C4-2B (cell line): ENCODE results near the gene BRD4.

Source experiments
- H3K27ac ChIP-seq: fragments of 450-650 bp; 2 replicates; pipeline ENCODE4 v1.5.1; 2017
- ZFX ChIP-seq: fragments of 450-650 bp; IDR thresholded peaks from 2 replicates; pipeline ENCODE4 v1.6.1; 2017
- TF ChIP-seq, protein P1 (sequence below): fragments of 450-650 bp; conservative IDR thresholded peaks from 2 replicates; pipeline ENCODE4 v1.5.1; 2017; ENCODE audit warnings: mild to moderate bottlenecking

BRD4 gene

DNA sequence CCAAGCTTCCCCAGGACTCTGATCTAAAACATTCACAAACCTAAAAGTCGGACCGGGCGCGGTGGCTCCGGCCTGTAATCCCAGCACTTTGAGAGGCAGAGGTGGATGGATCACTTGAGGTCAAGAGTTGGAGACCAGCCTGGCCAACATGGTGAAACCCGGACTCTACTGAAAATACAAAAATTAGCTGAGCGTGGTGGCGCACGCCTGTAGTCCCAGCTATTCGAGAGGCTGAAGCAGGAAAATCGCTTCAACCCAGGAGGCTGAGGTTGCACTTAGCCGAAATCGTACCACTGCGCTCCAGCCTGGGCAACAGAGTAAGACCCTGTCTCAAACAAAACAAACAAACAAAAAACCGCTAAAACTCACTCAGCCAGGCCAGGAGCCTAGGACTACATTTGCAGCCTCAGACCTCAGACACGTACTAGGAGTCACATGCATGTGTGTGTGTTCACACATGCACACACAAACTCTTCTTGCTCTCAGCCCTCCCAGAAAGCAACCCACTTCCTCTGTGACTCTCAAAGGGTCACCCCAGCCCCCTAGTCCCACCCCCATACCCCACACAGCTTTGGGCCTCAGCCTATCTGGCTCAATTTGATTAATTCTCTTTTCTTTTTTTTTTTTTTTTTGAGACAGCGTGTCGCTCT is 130.8 kb downstream of the BRD4 start:
- TF ChIP-seq ZFX, result no peak
- TF ChIP-seq, protein P1, sequence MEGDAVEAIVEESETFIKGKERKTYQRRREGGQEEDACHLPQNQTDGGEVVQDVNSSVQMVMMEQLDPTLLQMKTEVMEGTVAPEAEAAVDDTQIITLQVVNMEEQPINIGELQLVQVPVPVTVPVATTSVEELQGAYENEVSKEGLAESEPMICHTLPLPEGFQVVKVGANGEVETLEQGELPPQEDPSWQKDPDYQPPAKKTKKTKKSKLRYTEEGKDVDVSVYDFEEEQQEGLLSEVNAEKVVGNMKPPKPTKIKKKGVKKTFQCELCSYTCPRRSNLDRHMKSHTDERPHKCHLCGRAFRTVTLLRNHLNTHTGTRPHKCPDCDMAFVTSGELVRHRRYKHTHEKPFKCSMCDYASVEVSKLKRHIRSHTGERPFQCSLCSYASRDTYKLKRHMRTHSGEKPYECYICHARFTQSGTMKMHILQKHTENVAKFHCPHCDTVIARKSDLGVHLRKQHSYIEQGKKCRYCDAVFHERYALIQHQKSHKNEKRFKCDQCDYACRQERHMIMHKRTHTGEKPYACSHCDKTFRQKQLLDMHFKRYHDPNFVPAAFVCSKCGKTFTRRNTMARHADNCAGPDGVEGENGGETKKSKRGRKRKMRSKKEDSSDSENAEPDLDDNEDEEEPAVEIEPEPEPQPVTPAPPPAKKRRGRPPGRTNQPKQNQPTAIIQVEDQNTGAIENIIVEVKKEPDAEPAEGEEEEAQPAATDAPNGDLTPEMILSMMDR, result no peak
- no peak overlapping the region; the same call in 1 of the 2 replicates for H3K27ac ChIP-seq

DNA sequence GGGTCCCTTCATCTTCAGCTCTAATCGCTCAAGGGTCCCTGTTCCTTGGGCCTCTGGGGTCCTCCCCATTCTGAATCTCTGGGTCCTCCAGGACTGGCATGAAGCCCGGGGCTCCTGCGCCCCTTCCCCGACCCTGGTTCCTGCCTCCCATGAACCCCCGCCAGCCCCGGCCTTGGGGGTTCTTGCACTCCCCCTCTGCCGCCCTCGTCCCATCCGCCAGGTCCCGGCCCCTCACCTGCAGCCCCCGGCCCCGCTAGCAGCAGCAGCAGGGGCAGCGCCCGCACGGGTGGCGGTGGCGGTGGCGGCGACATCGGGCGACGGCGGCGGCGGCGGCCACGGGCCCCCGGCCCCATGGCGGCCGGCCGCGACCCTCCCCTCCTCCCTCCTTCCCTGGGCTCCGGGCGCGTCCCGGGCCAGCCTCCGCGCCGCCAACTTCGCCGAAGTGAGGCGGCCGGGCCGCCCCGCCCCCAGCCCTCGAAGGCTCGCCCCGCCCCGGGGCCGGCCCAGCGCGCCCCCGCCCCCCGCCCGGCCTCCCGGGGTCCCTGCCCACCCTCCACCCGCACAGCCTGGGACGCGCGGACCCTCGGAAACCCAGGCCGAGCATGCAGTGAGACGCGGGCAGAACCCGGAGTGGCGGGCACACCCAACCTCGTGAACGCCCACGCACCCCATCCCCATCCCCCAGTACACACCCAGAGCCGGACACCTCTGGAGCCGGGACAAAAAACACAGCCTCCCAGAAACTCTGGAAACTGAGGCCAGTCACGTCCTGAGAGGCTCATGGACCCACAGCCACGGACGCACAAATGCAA is 131.6 kb downstream of the BRD4 start, which contains the start of gene NOTCH3:
Gene NOTCH3 (minus strand): TSS at position 443 of the 812 bp plus-strand sequence. CDS start 90 bp downstream, at position 353.
- TF ChIP-seq, protein P1, result no peak
- TF ChIP-seq ZFX, result no peak
- H3K27ac ChIP-seq, result peak within 1 kb of the TSS; percentile 77

- peak overlapping the region; percentile 77 for H3K27ac ChIP-seq
- no peak for TF ChIP-seq ZFX
- TF ChIP-seq, protein P1, result no peak
Observed at GRCh38 chr19:15199661-15200552, 132.4 kb downstream of the BRD4 start.

GRCh38 chr19:15198951-15199660 is 133.2 kb downstream of the BRD4 start:
- no peak for TF ChIP-seq ZFX
- TF ChIP-seq, protein P1, result no peak
- peak overlapping the region; percentile 77 for H3K27ac ChIP-seq

- no peak overlapping the region for H3K27ac ChIP-seq
- TF ChIP-seq, protein P1, result no peak
- no peak for TF ChIP-seq ZFX
Observed at GRCh38 chr19:15197942-15198341, 134.4 kb downstream of the BRD4 start.

DNA sequence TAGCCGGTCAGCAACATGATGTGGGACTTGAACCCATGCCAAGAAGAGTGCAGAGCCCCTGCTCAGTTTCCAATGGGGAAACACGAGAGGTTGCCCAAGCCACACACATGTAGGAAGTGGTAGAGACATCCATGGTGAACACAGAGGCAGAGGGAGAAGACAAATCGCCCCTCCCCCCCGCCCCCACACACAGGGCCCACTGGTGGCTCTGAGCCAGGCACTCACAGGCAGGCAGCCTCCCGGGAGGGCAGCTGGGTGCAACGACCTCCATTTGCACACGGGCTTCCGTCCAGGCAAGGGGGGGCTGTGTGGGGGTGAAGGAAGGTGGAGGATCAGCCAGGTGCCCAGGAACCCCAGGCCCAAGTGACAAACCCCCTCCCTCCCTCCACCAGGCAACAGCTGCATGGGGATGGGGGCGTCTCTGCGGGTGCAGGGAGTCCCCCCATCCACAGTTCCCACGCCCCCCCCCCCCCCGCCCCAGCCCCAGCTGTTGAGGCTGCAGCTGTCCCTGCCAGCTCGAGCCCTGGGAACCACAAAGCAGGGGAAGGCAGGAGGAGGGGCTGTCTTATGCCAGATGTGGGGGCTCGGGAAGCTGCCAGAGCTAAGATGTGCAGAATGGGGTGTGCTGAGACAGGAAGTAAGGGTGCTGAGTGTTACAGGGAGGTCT is 134.9 kb downstream of the BRD4 start:
- H3K27ac ChIP-seq, result no peak overlapping the region
- no peak for TF ChIP-seq ZFX
- TF ChIP-seq, protein P1, result no peak
